Measurements from ENCODE around the gene MIGA2. TPM values are rescaled to one million over a fixed set of nuclear protein-coding genes. Genes with fewer than 3 reads are reported as not detected.
A peak's percentile ranks its signal among the peaks of the same experiment; 100 is the strongest.
"Not testable (repeated sequence)": the region's sequence is repeated elsewhere in the genome, so short reads cannot be mapped to it uniquely, and the experiment has no call there.

The MIGA2 gene
- total RNA-seq, 2 donors from 2014 or later, result 68.3 to 71.3 TPM

- DNase-seq (no peak), ATAC-seq (no peak)
- intact Hi-C loops (cut with DNase I, micrococcal nuclease), result no loop called here
These were observed 4.9 kb upstream of the MIGA2 start for GRCh38 chr9:129031514-129031913.

- ATAC-seq, result no peak
- intact Hi-C loops (cut with DNase I, micrococcal nuclease), result no loop called here
- DNase-seq, result no peak
These were observed 3.8 kb upstream of the MIGA2 start for GRCh38 chr9:129032541-129033159.

DNA sequence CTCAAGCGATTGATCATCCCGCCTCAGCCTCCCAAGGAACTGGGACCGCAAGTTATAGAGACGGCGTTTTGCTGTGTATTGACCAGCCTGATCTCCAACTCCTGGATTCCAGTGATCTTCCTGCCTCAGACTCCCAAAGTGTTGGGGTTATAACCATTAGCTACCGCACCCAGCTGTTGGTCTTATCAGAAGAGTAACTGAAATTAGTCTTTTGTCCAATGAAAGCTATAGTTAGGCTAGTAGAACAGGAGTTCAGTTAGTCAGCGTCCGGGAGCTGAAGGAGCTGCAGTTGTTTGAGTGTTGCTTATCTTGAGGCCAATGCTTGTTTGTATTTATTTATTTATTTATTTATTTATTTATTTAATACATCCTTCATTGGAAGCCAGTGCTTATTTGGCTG lies 3.2 kb upstream of the MIGA2 start:
- no peak for DNase-seq
- no peak for ATAC-seq
- intact Hi-C loops (cut with DNase I, micrococcal nuclease), result no loop called here

- peak; percentile 18 for ATAC-seq
- intact Hi-C loops (cut with DNase I, micrococcal nuclease), result not testable (repeated sequence)
These were observed 588 bp upstream of the MIGA2 start for GRCh38 chr9:129035838-129036237.

DNA sequence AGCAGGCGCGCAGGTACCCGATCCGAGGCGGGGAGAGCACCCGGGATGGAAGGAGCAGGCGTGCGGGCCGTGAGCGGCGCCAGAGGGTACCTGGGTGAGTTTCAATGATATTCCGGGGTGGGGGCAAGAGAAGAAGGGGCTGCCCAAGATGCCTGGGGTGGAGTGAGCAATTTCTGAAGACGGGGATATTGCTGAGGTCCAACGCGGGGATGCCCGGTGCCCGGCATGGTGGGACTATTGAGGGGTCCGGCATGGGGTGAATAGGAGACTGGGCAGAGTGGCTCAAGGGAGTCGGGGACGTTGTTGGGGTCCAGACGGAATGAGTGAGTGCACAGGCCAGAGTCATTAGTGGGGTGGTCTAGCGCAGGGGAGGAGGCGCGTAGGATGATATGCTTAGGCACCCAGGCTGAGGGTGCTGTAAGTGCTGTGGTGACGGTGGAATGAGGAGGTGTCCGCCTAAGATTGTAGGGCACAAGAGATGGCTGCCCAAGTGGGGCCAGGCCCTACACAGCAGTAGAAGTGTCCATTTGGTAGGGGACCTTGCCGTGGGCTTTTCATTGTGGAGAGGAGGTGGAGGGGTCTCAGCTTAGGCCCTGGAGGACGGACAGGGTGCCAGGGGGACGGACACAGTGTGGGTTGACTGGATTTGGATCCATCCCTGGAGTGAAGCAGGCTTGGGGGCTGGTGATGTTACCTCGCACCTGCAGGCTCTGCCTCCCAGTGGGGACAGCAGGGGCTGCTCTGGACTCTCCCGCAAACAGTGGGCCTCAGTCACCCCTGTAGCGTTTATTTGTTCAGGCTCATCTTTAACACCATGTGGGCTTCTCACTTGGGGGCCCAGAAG lies 719 bp downstream of the MIGA2 start:
- DNase-seq (no peak), ATAC-seq (peak; percentile 24)
- intact Hi-C loops (cut with DNase I, micrococcal nuclease), result no loop called here

More at GRCh38 chr9:129035838-129036237, 588 bp upstream of the MIGA2 start:
- peak; percentile 34 to 47 for DNase-seq

GRCh38 chr9:129037767-129038098 lies 1.3 kb downstream of the MIGA2 start:
- DNase-seq, result no peak
- intact Hi-C loops (cut with DNase I, micrococcal nuclease), result no loop called here

DNA sequence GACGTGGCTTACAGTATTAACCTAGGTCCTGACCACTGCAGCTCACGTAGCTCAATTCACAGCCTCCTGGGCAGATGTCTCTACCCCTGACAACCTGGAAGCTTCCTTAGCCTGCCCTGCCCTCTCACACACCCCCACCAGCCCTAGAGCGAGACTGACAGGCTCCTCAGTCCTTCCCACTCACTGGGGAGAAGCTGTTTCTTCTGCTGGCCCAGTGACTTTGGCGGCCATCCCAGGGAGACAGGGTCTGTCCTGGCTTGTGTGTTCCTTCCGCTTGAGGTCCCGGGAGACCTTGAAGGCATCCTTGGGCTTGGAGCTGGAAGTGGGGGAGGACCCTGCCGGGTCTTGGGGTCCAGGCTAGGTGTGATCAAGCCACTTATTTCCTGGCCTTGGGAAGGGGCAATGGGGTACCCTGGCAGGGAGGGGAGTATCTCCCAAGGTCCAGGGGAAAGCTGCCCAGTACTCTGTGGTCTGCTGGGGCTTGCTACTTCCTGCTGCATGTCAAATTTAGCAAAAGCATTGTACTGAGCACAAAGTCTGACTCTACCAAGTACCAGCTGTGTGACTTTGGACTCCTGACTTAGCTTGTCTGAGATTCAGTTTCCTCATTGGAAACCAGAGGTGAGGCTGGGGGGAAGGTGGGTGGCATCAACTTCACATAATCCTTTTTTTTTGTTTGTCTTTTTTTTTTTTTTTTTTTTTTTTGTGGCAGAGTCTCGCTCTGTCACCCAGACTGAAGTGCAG lies 1.9 kb downstream of the MIGA2 start:
- ATAC-seq (peak; percentile 32), DNase-seq (peak in 1 of 2 donors; percentile 33)

More at GRCh38 chr9:129037767-129038098, 1.3 kb downstream of the MIGA2 start:
- no peak for ATAC-seq

DNA sequence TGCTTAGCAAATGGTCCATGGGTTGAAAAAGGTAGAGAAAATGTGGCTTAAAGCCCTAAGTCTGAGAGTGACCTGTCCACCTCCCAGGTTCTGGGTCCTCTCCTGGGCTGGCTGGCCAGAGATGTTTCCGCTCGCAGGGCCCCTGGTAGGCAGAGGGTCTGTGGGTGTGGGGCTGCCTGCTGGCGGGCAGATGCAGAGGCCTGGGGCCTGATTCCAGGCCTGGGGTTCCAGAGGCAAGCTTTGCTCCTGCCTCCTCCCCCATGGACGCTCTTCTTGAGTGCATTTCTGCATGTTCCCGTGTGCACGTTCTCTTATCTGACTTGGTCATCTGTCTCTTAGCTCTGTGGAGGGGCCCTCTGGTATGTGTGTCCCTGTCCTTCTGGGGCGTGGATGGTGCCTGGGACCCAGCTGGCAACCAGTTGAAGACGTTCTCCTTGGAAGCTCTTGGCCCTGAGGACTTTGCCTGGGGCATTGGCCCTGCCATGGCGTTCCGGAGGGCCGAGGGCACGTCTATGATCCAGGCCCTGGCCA lies 3.8 kb downstream of the MIGA2 start:
- ATAC-seq, result no peak
- intact Hi-C loops (cut with DNase I, micrococcal nuclease), result no loop called here

More for the DNA sequence above, 1.9 kb downstream of the MIGA2 start:
- intact Hi-C loops (cut with DNase I, micrococcal nuclease), result no loop called here

DNA sequence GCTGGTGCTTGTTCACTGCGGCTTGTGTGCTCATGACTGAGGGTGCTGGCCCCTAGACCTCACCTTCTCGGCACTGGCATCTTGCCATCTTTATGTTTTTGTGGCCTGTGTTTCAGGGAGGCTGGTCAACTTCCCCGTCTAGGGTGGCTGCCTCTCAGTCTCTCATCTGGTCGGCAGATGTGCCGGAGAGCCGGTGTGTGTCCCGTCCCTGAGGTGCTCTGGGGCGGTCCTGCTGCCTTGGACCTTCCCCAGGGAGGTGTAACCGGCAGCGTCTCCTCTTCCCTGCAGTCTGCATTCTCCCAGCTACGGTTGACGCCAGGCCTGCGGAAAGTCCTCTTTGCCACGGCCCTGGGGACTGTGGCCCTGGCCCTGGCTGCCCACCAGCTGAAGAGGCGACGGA lies 5.6 kb downstream of the MIGA2 start:
- intact Hi-C loops (cut with DNase I, micrococcal nuclease), result no loop called here
- DNase-seq (no peak), ATAC-seq (no peak)

More for the DNA sequence above, 3.8 kb downstream of the MIGA2 start:
- DNase-seq, result no peak

GRCh38 chr9:129052592-129052991 lies 16.2 kb downstream of the MIGA2 start:
- intact Hi-C loops (cut with DNase I, micrococcal nuclease), result no loop called here
- ATAC-seq, result peak; percentile 91
- peak; percentile 95 to 96 for DNase-seq

DNA sequence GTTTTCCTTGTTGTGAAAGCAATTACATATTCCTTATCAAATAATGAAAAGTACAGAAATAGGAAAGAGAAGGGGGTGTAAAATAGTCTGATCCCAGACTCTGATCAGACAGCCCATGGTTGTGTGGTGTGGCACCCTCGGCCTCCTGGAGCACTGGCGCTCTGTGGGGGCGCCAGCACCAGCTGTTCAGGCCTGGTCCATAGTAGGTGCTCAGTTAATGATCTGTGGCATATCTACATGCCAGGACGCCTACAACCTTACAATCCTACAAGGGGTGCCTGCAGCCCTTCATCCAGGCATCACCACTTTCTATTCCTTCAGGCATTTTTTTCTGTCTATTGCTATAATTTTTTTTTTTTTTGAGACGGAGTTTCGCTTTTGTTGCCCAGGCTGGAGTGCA lies 16.6 kb downstream of the MIGA2 start:
- DNase-seq (no peak), ATAC-seq (no peak)
- intact Hi-C loops (cut with DNase I, micrococcal nuclease), result no loop called here

GRCh38 chr9:129054163-129054851 lies 17.9 kb downstream of the MIGA2 start:
- intact Hi-C loops (cut with DNase I, micrococcal nuclease), result no loop called here
- DNase-seq (no peak), ATAC-seq (no peak)

DNA sequence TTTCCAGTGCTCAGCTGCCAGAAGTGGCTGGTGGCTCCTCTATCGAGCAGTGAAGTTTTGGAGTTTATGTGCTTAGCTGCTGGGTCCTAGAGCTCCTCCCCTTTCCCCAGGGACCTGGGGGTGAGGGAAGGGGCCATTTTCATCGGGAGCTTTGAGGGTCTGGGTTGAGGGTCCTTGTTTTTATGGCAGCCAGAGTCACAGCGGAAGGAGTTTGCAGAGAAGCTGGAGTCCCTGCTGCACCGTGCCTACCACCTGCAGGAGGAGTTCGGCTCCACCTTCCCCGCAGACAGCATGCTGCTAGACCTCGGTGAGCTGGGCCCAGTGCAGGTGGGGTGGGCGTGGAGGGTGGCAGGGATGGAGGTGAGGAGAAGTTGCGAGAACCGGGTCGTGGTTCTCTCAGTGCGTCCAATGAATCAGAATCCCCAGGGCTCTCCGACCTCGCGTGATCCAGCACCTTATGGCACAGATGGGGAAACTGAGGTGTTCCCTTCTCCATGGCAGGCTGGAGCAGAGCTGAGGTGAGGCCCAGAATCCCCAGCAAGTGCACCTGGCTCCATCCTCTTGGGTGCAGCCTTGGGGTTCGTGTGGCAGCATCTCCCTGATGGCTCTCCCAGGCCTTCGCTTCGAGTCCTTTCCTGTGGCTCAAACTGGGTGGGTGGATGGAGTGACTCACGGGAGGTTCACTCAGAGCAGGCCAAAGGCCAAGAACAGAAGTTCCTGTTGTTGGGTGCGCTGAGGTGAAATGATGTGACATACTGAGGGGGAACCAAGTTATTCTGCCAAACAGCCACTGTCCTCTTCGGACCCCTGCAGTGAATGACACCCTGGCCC lies 22.8 kb downstream of the MIGA2 start:
- DNase-seq (no peak), ATAC-seq (peak; percentile 51)
- intact Hi-C loops (cut with DNase I, micrococcal nuclease), result no loop called here

- peak; percentile 9 for ATAC-seq
- no peak for DNase-seq
- intact Hi-C loops (cut with DNase I, micrococcal nuclease), result no loop called here
These were observed 23.7 kb downstream of the MIGA2 start for GRCh38 chr9:129059796-129060785.

DNA sequence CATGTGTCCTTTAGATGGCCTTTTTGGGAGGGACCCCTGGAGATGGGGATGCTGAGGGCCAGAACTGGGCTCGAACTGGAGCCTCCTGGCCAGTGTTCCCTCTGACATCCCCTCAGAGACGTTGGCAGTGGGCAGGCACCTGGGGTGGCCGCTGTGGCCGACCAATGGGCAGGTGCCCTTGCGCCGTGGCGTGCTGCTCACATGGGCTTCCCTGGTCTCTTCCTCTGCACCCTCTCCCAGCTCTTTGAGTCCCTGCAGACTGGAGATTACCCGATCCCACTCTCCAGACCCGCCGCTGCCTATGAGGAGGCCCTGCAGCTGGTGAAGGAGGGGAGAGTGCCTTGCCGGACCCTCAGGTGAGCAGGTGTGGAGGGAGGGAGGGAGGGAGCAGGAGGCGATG lies 24.6 kb downstream of the MIGA2 start:
- ATAC-seq, result no peak

DNA sequence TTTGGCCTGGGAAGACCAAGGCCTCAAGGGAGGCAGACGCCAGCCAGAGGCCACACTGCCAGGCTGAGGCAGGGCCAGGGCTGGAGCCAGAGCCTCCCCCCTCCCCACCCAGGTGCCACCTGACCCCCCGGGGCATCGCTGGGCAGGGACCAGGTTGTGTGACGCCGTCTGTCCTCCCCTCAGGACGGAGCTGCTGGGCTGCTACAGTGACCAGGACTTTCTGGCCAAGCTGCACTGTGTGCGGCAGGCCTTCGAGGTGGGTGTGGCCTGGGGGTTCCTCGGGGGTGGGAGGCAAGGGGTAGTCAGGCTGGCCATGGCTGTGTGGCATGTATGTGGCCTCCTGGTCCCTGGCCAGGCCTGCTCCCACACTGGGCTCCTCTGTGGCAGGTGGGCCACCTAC lies 26.6 kb downstream of the MIGA2 start:
- ATAC-seq, result no peak
- intact Hi-C loops (cut with DNase I, micrococcal nuclease), result no loop called here
- DNase-seq, result no peak

More for the DNA sequence above, 24.6 kb downstream of the MIGA2 start:
- no peak for DNase-seq
- intact Hi-C loops (cut with DNase I, micrococcal nuclease), result no loop called here

GRCh38 chr9:129064499-129064908 lies 28.1 kb downstream of the MIGA2 start:
- intact Hi-C loops (cut with DNase I, micrococcal nuclease), result no loop called here
- ATAC-seq (no peak), DNase-seq (no peak)

Measured in left colon (tissue), 2 donors.